Calu3 (cell line): ENCODE measurements around the gene ELOVL3. TPM values are rescaled to one million over a fixed set of nuclear protein-coding genes. Genes with fewer than 3 reads are reported as not detected.

Experiments used
- BruUV-seq: library from RNA; stranded (reverse); fragments of 400-500 nt; replicated peaks from 2 replicates; lab custom pipeline; 2021; lab: Mats Ljungman, UMichigan
- CTCF ChIA-PET: fragments of 300-600 bp; sonication (Branson Sonifier 250); formaldehyde crosslinking; loops from one replicate; lab custom pipeline; 2022; ENCODE audit warnings: antibody characterized with exemption; lab: Charles Lee
- DNase-seq: peaks from one replicate; pipeline ENCODE4 v3.0.0; 2022
- H3K27ac Mint-ChIP-seq: one replicate; pipeline ENCODE4 v1.8.0; 2022; ENCODE audit warnings: mixed read lengths; ENCODE audit not compliant: unreplicated experiment
- H3K27me3 Mint-ChIP-seq: one replicate; pipeline ENCODE4 v1.8.0; 2022; ENCODE audit warnings: mixed read lengths; ENCODE audit not compliant: unreplicated experiment
- H3K36me3 Mint-ChIP-seq: one replicate; pipeline ENCODE4 v1.8.0; 2022; ENCODE audit warnings: mild to moderate bottlenecking, moderate library complexity, mixed read lengths; ENCODE audit not compliant: insufficient read depth, unreplicated experiment
- H3K4me1 Mint-ChIP-seq: one replicate; pipeline ENCODE4 v1.8.0; 2022; ENCODE audit warnings: mild to moderate bottlenecking, low read depth, mixed read lengths; ENCODE audit not compliant: unreplicated experiment
- H3K4me3 Mint-ChIP-seq: one replicate; pipeline ENCODE4 v1.8.0; 2022; ENCODE audit warnings: mild to moderate bottlenecking, low read depth, moderate library complexity, mixed read lengths; ENCODE audit not compliant: unreplicated experiment
- H3K9me3 Mint-ChIP-seq: one replicate; pipeline ENCODE4 v1.8.0; 2022; ENCODE audit warnings: low read depth, mixed read lengths; ENCODE audit not compliant: unreplicated experiment
- intact Hi-C: fragments of 100-400 bp; cut with micrococcal nuclease; formaldehyde crosslinking; loops from one replicate; pipeline ENCODE4 v1.10.0; 2022; ENCODE audit not compliant: unreplicated experiment
- total RNA-seq: library from RNA; stranded (reverse); gene quantifications from 2 replicates; pipeline ENCODE4 v1.2.3, GENCODE V29; 2022
- TF ChIP-seq, protein P1 (sequence below): fragments of 200-600 bp; IDR thresholded peaks from one replicate; pipeline ENCODE4 v1.8.0; 2022; ENCODE audit warnings: antibody characterized with exemption; ENCODE audit not compliant: unreplicated experiment

The ELOVL3 gene
- total RNA-seq, 1 experiment from 2014 or later, result 0.35 TPM

GRCh38 chr10:102266670-102267069 lies 40.6 kb downstream of the ELOVL3 start:
- Mint-ChIP-seq H3K27ac (no peak overlapping the region), H3K4me1 (peaks cover 15% of the 10 kb centered on the region), H3K36me3 (no peaks in the 10 kb centered on the region), H3K9me3 (no peaks in the 10 kb centered on the region), H3K4me3 (no peak overlapping the region), H3K27me3 (no peaks in the 10 kb centered on the region)
- TF ChIP-seq, protein P1, sequence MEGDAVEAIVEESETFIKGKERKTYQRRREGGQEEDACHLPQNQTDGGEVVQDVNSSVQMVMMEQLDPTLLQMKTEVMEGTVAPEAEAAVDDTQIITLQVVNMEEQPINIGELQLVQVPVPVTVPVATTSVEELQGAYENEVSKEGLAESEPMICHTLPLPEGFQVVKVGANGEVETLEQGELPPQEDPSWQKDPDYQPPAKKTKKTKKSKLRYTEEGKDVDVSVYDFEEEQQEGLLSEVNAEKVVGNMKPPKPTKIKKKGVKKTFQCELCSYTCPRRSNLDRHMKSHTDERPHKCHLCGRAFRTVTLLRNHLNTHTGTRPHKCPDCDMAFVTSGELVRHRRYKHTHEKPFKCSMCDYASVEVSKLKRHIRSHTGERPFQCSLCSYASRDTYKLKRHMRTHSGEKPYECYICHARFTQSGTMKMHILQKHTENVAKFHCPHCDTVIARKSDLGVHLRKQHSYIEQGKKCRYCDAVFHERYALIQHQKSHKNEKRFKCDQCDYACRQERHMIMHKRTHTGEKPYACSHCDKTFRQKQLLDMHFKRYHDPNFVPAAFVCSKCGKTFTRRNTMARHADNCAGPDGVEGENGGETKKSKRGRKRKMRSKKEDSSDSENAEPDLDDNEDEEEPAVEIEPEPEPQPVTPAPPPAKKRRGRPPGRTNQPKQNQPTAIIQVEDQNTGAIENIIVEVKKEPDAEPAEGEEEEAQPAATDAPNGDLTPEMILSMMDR, result no peak
- intact Hi-C loops, result no loop called here
- BruUV-seq, result no TSS peak
- no peak for DNase-seq
- CTCF ChIA-PET, result interaction anchor here (1.2 kb wide), 1 partner anchor 11 kb away, joined by 3 read pairs; no protein-coding TSS in a partner anchor

- Mint-ChIP-seq H3K27ac (no peak overlapping the region), H3K4me3 (no peak overlapping the region), H3K9me3 (no peaks in the 10 kb centered on the region), H3K4me1 (peaks cover 15% of the 10 kb centered on the region), H3K27me3 (no peaks in the 10 kb centered on the region), H3K36me3 (no peaks in the 10 kb centered on the region)
- intact Hi-C loops, result no loop called here
- CTCF ChIA-PET, result no interaction called here
- no peak for DNase-seq
- BruUV-seq, result no TSS peak
- TF ChIP-seq, protein P1, result no peak
Observed at GRCh38 chr10:102267748-102268147, 41.6 kb downstream of the ELOVL3 start.

DNA sequence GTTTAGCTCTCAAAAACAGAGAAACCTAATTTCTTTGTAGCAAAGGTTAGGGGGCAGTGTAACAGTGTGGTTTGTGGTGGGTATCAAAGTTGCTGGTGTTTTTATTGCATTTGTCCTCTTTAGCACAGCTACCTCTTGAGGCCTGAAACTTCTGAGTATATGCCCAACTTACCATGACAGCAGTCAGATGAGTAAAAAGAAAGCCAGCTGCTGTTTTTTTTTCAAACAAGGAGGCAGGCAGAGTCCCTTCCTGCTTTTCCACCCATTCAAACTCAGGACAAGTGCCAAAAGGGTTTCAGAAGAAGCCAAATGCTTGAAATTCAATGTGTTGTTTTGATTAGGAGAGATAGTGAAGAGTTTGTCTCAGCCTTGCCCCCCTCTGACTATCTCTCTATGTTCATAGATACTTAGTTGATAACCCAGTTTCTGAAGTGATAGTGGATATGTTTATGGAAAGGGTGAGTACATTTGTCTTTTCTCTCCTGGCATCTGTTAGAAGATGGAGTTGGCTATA lies 42.3 kb downstream of the ELOVL3 start:
- intact Hi-C loops, result no loop called here
- H3K36me3 Mint-ChIP-seq, result no peaks in the 10 kb centered on the region
- CTCF ChIA-PET, result no interaction called here
- no peak for DNase-seq
- H3K27me3 Mint-ChIP-seq, result no peaks in the 10 kb centered on the region
- H3K9me3 Mint-ChIP-seq, result no peaks in the 10 kb centered on the region
- peaks cover 15% of the 10 kb centered on the region for H3K4me1 Mint-ChIP-seq
- BruUV-seq, result no TSS peak
- TF ChIP-seq, protein P1, result no peak
- H3K27ac Mint-ChIP-seq, result no peak overlapping the region
- H3K4me3 Mint-ChIP-seq, result no peak overlapping the region

GRCh38 chr10:102269017-102269416 lies 42.9 kb downstream of the ELOVL3 start:
- H3K27me3 Mint-ChIP-seq, result no peaks in the 10 kb centered on the region
- no peaks in the 10 kb centered on the region for H3K36me3 Mint-ChIP-seq
- no peak overlapping the region for H3K4me3 Mint-ChIP-seq
- H3K9me3 Mint-ChIP-seq, result no peaks in the 10 kb centered on the region
- TF ChIP-seq, protein P1, result no peak
- DNase-seq, result no peak
- intact Hi-C loops, result no loop called here
- no TSS peak for BruUV-seq
- H3K27ac Mint-ChIP-seq, result no peak overlapping the region
- H3K4me1 Mint-ChIP-seq, result peaks cover 15% of the 10 kb centered on the region
- CTCF ChIA-PET, result no interaction called here
